Bronchial epithelial cell (primary cell): ENCODE measurements around the gene CARD10. TPM values are rescaled to one million over a fixed set of nuclear protein-coding genes. Genes with fewer than 3 reads are reported as not detected.

Source experiments
- DNase-seq: peaks from one replicate; pipeline ENCODE4 v3.0.0-alpha.2; 2010; ENCODE audit warnings: low read depth
- FAIRE-seq: peaks from 2 replicates; lab custom pipeline; 2011; peaks lifted over from hg19 to GRCh38; lab: Jason Lieb, UNC
- H3K27me3 ChIP-seq: 2 replicates; pipeline ENCODE4 v1.5.1; 2011; ENCODE audit warnings: low read length; ENCODE audit not compliant: control insufficient read depth, insufficient read depth
- H3K36me3 ChIP-seq: 2 replicates; pipeline ENCODE4 v1.5.1; 2011; ENCODE audit warnings: low read length; ENCODE audit not compliant: control insufficient read depth, insufficient read depth
- H3K4me3 ChIP-seq: 2 replicates; pipeline ENCODE4 v1.5.1; 2011; ENCODE audit warnings: mild to moderate bottlenecking, low read depth, low read length, control low read depth
- CTCF ChIP-seq: IDR thresholded peaks from 2 replicates; pipeline ENCODE4 v1.5.1; 2011; ENCODE audit warnings: mild to moderate bottlenecking, moderate library complexity, low read length, control low read depth, inconsistent platforms; ENCODE audit not compliant: insufficient read depth, severe bottlenecking
- total RNA-seq: library from RNA; depleted of rRNA; stranded (reverse); fragments of >200 nt; gene quantifications from 2 replicates; pipeline ENCODE4 v1.2.1, GENCODE V29; 2014

The CARD10 gene
- total RNA-seq, 1 donor from 2014 or later: 14.2 TPM

GRCh38 chr22:37480387-37481346 lies 38.5 kb downstream of the CARD10 start:
- FAIRE-seq (peak; percentile 47), DNase-seq (no peak)
- H3K4me3 ChIP-seq: no peak overlapping the region
- no peaks in the 10 kb centered on the region for H3K36me3 ChIP-seq
- H3K27me3 ChIP-seq: no peaks in the 10 kb centered on the region
- TF ChIP-seq CTCF: no peak

- FAIRE-seq: no peak
- peaks cover 1% of the 10 kb centered on the region for H3K36me3 ChIP-seq
Observed at GRCh38 chr22:37479196-37479595, 40.0 kb downstream of the CARD10 start.

GRCh38 chr22:37476389-37477329 lies 42.6 kb downstream of the CARD10 start:
- Histone ChIP-seq H3K4me3 (no peak overlapping the region), H3K36me3 (peaks cover 1% of the 10 kb centered on the region), H3K27me3 (no peaks in the 10 kb centered on the region)
- DNase-seq (no peak), FAIRE-seq (no peak)
- TF ChIP-seq CTCF: no peak

More at GRCh38 chr22:37479196-37479595, 40.0 kb downstream of the CARD10 start:
- no peak overlapping the region for H3K4me3 ChIP-seq
- no peak for DNase-seq
- TF ChIP-seq CTCF: no peak
- no peaks in the 10 kb centered on the region for H3K27me3 ChIP-seq

GRCh38 chr22:37474447-37475090 lies 44.6 kb downstream of the CARD10 start:
- H3K36me3 ChIP-seq: peaks cover 1% of the 10 kb centered on the region
- no peak for FAIRE-seq
- DNase-seq: no peak
- TF ChIP-seq CTCF: no peak
- H3K27me3 ChIP-seq: no peaks in the 10 kb centered on the region
- no peak overlapping the region for H3K4me3 ChIP-seq

- Histone ChIP-seq H3K36me3 (peaks cover 1% of the 10 kb centered on the region), H3K27me3 (no peaks in the 10 kb centered on the region), H3K4me3 (no peak overlapping the region)
- FAIRE-seq: no peak
- no peak for TF ChIP-seq CTCF
- DNase-seq: no peak
Observed at GRCh38 chr22:37473437-37473946, 45.7 kb downstream of the CARD10 start.
